ENCODE data around the gene DDX52.

Gene DDX52

DNA sequence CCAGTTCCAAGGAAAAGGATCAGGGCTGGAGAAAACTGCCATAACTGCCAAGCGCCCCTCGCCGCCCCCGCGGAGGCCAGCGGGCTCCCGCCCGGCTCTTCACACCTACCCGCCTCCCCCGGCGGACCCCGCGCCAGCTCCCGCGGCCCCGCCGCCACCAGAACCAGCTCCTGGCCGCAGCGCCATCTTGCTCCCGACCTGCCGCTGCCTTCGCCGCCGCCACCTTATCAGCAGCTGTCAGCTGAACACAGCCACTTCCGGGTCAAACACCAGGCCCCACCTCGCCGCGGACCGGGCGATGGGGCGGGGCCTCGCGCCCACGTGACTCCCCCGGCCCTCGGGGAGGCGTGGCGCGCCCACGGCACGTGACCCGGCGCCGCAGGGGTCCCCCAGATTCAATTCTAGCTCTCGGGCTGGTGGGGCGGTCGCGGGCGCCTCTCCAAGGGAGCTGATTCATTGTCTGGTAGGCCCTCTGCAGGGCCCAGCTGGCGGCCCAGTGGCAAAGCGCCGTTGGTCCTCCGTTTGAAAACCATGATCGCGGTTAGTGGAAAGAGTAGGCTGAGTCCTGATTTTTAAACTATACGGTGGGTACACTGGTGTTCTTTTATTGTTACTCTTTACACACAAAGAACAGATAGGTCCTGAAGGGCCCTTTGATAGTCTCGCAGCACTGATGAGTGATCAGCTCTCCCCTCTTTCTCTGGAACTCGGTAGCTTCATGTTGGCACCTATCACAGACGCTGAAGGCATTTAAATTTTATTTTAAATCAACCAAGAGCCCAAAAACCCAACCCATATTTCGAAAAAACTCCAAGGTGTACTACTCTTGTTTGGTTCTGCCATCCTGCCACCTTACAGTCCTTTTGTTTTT is 33.8 kb downstream of the DDX52 start, which contains the start of gene SYNRG:
Gene SYNRG (minus strand): TSS at position 249 of the 871 bp plus-strand sequence. CDS start 63 bp downstream, at position 186.
- Histone ChIP-seq H3K9ac (peak within 1 kb of the TSS; percentile 55), H3K9me3 (ENCODE audit: control insufficient read depth, low read length) (no peaks in the 10 kb centered on the region), H3K4me3 (ENCODE audit: low read depth, low read length) (peak within 1 kb of the TSS; percentile 92), H3K79me2 (peaks cover 19% of the 10 kb centered on the region), H3K27ac (peak within 1 kb of the TSS; percentile 84), H2AFZ (peak within 1 kb of the TSS; percentile 93), H3K4me1 (peaks cover 4% of the 10 kb centered on the region), H3K27me3 (ENCODE audit: control insufficient read depth, insufficient read depth, low read length) (no peaks in the 10 kb centered on the region), H3K4me2 (ENCODE audit: low read length) (peak within 1 kb of the TSS; percentile 88), H3K36me3 (ENCODE audit: control insufficient read depth, insufficient read depth, low read length) (no peaks in the 10 kb centered on the region)
- TF ChIP-seq, protein P1, sequence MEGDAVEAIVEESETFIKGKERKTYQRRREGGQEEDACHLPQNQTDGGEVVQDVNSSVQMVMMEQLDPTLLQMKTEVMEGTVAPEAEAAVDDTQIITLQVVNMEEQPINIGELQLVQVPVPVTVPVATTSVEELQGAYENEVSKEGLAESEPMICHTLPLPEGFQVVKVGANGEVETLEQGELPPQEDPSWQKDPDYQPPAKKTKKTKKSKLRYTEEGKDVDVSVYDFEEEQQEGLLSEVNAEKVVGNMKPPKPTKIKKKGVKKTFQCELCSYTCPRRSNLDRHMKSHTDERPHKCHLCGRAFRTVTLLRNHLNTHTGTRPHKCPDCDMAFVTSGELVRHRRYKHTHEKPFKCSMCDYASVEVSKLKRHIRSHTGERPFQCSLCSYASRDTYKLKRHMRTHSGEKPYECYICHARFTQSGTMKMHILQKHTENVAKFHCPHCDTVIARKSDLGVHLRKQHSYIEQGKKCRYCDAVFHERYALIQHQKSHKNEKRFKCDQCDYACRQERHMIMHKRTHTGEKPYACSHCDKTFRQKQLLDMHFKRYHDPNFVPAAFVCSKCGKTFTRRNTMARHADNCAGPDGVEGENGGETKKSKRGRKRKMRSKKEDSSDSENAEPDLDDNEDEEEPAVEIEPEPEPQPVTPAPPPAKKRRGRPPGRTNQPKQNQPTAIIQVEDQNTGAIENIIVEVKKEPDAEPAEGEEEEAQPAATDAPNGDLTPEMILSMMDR (IDR thresholded peaks at IDR 0.05) = peak; percentile 46

DNA sequence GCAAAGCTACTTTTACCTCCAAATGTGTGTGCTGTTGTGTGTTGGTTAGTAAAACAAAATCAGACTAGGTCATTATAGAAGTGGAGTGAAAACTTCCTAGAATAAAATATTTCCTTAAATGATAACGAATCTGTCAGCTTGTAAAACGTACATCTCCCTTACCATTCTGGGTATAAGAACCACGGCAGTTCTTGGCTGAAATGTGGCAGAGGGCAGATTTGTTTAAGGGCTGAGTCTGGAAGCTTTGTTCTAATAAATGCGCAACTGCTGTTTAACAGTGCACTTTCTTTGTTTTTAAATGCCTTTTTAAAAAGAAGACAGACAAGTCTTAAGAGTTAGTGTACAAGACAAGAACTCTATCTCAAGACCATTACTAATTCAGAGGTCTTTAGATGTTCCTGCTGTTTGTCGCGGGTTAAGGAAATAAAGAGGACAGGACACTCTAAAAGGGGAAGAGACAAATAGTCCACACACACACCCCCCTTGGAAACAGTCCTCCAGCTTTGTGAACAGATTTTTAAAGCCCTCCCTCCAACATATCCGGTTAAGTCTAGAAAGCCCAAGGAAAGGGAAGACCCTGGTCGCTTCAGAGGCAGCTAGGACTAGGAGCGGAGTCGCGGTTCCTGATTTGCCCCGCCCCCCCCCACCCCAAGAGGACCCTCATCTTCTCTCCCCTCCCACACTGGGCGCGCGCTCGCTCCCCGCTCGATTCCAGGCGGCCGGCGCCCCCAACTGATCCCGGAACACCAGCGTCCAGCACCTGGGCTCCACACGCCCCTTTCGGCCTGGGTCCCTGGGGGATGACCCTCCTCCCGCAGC is 34.7 kb downstream of the DDX52 start:
- Histone ChIP-seq H3K4me1 (peaks cover 4% of the 10 kb centered on the region), H2AFZ (peak overlapping the region; percentile 93), H3K36me3 (ENCODE audit: control insufficient read depth, insufficient read depth, low read length) (no peaks in the 10 kb centered on the region), H3K79me2 (peaks cover 28% of the 10 kb centered on the region), H3K9me3 (ENCODE audit: control insufficient read depth, low read length) (no peaks in the 10 kb centered on the region), H3K9ac (peak overlapping the region; percentile 55), H3K4me2 (ENCODE audit: low read length) (peak overlapping the region; percentile 88), H3K27me3 (ENCODE audit: control insufficient read depth, insufficient read depth, low read length) (no peaks in the 10 kb centered on the region), H3K27ac (peak overlapping the region; percentile 84), H3K4me3 (ENCODE audit: low read depth, low read length) (peak overlapping the region; percentile 92)
- TF ChIP-seq, protein P1 (IDR thresholded peaks at IDR 0.05) = no peak

DNA sequence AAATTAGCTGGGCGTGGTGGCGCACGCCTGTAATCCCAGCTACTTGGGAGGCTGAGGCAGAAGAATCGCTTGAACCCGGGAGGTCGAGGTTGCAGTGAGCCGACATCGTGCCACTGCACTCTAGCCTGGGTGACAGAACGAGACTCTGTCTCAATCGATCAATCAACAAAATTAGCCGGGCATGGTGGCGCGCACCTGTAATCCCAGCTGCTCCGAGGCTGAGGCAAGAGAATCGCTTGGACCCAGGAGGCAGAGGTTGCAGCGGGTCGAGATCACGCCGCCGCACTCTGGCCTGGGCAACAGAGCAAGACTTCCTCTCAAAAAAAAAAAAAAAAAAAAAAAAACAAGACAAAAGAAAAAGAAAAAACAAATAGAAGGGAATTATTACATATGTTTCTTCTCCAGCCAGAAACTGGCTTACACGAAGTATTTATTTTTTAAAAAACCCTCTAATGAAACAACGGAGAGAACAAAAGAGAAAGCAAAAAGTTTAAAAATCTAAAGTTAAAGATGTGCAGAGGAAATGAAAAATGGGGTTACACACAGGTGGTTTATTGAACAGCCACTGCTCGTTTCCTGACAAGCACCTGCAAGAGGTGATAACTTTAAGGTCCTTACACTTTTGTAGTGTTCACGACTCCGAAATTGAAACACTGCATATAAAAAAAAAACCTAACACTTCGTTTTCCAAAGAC is 35.5 kb downstream of the DDX52 start:
- Histone ChIP-seq H3K79me2 (peaks cover 34% of the 10 kb centered on the region), H3K9ac (no peak overlapping the region), H3K27me3 (ENCODE audit: control insufficient read depth, insufficient read depth, low read length) (no peaks in the 10 kb centered on the region), H3K9me3 (ENCODE audit: control insufficient read depth, low read length) (no peaks in the 10 kb centered on the region), H3K27ac (no peak overlapping the region), H3K4me1 (peaks cover 4% of the 10 kb centered on the region), H2AFZ (no peak overlapping the region), H3K4me3 (ENCODE audit: low read depth, low read length) (peak overlapping the region; percentile 92), H3K36me3 (ENCODE audit: control insufficient read depth, insufficient read depth, low read length) (no peaks in the 10 kb centered on the region), H3K4me2 (ENCODE audit: low read length) (peak overlapping the region; percentile 88)
- TF ChIP-seq, protein P1 (IDR thresholded peaks at IDR 0.05) = no peak

DNA sequence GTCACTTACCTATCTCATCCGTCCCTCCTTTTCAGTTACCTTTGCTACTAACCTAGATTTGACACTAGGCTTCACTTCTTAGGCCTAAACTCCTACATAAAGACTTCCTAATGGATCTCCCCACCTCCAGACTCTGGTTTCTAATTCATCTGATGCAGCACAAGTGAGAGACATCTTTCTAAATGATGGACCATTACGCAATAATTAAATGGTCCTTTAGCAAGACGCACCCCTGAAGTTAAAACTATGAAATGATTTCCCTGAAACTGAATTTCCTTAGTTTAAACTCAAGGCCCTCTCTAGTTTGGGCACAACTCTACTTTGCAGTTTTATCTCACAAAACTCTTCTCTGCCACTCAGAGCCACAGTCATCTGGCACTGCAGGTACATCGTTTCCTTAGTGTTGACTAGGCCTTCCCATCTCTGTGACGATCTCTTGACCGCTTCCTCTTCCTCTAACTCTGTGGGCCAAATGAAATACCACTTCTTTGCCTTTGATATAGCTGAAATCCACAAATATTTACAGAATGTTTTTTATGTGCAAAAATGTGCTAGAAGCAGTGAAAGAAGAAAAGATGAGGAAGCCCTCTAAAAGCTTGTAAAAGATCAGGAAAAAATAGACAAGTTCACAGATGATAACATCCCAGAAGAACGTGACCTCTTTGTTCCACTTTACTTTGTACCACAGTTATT is 37.3 kb downstream of the DDX52 start:
- TF ChIP-seq, protein P1 (IDR thresholded peaks at IDR 0.05) = no peak
- Histone ChIP-seq H3K9ac (no peak overlapping the region), H3K27ac (no peak overlapping the region), H3K4me2 (ENCODE audit: low read length) (no peak overlapping the region), H3K9me3 (ENCODE audit: control insufficient read depth, low read length) (no peaks in the 10 kb centered on the region), H3K27me3 (ENCODE audit: control insufficient read depth, insufficient read depth, low read length) (no peaks in the 10 kb centered on the region), H3K4me1 (peaks cover 4% of the 10 kb centered on the region), H3K79me2 (peaks cover 39% of the 10 kb centered on the region), H2AFZ (no peak overlapping the region), H3K36me3 (ENCODE audit: control insufficient read depth, insufficient read depth, low read length) (no peaks in the 10 kb centered on the region), H3K4me3 (ENCODE audit: low read depth, low read length) (no peak overlapping the region)

Data from parathyroid adenoma (tissue), 2 donors.